Activated naive CD8-positive, alpha-beta T cell treated with anti-CD3 and anti-CD28 coated beads, Interleukin-2, amount 50 U/mL, for 16 hours (primary cell): ENCODE results near the gene RAD51B.

ENCODE experiments used
- DNase-seq: peaks from one replicate; pipeline ENCODE4 v3.0.0-alpha.2; 2020; ENCODE audit warnings: low read depth, low spot score

RAD51B gene

DNA sequence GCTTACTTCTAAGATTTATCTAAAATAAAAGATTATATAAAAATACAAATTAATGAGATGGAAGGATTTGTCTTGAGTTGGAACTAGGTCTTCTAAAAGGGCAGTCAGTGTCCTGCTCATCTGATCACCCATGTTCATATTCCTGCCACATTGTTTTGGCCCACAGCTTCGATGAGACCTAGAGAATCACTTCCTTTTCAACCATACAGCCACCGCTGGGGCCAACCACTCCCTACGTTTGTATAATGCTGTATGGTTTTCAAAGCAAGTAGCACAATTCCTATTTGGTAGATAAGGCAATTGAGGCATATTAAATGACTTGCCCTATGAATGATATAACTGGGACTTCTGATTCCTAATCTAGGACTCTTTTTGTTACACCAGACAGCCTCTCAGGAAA is 723.9 kb downstream of the RAD51B start:
- DNase-seq, result no peak

DNA sequence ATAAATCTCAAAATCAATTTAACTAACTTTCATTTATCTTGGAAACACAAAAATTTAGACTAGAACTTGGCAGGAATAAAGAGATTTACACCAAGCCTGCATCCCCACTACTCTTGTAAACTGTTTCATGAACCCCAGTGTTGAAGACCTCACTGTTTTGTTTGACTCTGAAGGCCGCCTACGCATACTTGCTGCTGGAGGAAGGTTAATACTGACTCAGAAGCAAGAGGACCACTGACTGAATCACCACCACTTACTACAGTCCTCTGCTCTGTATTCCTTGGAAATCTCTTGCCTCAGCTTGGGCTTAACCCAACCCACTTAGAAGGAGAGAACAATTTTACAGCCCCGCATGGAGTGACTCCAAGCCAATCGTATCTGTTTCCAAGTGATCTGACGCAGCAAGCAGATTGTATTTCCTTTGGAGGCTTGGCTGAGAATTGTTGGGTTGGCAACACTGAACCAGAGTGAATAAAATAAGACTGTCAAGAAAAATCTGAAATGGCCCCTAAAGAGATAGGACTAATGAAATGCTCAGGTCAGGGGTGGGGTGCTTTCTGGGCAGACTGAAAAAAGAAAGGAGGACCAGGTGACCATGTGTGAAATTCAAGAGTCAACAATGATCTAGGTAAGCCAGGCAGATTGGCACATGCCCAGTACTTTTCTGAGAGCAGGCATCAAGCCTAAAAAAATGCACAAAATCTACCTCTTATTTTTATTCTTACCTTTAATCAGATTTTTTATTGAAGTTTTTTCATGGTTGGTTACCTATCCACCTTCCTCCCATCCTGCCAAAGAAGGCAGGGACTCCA is 724.7 kb downstream of the RAD51B start:
- DNase-seq, result no peak

GRCh38 chr14:68546839-68547238 is 727.3 kb downstream of the RAD51B start:
- DNase-seq, result no peak

- no peak for DNase-seq
Measured at GRCh38 chr14:68547305-68548193, 728.0 kb downstream of the RAD51B start.

DNA sequence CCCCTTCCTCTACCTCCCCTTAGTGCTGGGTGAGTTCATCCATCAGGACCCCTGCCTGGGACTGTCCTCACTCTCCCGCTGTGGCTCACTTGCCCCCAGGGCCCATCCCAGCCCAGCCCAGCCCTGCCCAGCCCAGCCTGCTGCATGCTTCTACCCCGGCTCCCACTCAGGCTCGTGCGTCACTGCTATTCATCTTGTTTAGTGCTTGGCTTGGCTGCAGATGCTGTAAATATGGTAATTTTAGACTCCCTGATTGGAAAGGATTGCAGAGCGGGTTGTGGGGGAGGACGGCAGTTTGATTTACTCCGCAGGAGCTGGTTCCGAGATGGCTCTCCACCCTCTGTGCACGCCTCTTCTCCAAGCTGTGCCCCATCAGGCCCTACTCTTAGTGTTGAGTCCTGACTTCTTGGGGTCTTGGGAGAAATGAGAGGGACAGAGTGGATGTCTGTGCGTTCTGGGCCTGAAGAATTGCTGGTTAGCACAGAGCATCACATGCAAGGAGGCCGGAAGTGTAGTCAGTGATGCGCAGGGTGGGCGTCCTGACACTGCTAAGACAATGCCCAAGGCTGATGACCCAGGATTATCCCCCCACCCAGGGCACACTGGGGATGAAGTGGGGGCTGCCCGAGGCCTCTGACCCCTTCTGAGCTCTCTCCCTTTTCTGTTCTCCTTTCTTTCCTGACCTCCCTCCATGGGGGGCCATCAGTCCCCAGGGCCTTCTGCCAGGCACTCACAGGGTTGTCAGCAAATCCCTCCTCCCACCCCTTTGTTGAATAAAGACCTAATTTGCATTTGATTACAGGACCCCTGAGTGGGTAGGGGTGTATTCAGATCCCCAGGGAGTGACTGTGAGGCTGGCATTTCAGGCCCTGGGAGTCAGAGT is 728.9 kb downstream of the RAD51B start:
- DNase-seq, result no peak

DNA sequence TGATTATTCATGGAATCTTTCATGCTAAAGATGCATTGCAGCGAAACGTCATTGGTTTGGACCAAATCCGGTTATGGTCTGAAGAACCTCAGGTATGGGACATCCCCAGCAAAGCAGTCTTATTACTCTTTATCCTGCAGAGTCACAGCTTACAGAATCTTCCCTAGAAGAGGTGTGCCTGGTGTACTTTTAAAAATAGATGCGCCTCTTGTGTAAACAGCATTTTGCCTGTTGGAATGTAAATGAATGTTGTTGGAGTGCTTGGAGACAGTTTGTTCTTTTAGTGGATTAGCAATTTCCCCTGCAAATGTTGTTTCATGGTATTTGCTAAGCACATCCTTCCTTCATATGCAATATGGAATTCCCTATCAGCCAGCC is 730.7 kb downstream of the RAD51B start:
- DNase-seq, result no peak

DNA sequence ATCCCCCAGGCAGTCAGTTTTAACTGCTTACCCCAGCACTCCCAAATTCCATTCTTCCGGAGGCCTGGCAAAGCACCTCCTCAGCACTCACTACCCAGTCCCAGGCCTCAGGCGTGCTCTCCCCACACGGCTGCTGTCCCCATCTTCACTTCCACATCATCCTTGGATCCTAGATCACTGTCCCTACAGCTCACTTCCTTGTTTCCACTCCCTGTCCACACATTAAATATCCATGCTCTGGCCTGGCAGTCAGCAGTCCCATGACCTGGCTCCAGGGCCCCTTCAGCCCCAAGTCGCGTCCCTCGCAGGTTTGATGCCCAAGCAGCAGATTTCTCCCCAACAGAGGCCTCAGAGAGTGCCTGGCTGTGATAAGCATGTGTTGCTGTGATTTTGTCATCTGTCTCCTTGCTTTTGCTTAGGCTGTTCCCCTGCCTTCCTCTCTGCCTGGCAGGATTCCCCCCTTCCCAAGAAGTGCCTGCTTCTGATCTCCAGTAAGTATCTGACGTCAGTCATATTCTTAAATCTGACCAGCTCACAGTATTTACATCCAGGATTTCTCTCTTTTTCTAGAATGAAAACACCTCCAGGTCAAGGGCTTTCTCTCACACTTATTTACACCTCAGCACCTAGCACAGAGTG is 731.6 kb downstream of the RAD51B start:
- no peak for DNase-seq

- no peak for DNase-seq
Measured at GRCh38 chr14:68552075-68552474, 732.5 kb downstream of the RAD51B start.

DNA sequence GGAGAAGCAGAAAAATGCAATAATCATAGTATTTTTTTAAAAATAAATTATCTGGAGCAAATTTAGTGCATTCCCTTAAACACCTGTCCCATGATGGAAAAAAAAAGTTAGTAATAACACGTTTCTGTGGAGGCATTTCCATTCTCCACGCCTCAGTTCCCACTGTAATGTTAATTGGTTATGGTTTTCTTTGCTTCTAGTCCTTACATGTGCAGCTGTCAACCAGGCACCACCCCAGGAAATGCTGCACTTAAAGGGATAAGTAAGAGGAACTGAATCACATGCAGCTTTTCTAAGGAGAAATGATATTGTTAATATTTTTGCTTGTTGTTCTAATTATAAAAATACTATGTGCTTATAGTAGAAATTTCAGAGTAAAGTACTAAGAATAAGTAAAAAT is 733.0 kb downstream of the RAD51B start:
- no peak for DNase-seq

GRCh38 chr14:68553311-68553710 is 733.7 kb downstream of the RAD51B start:
- no peak for DNase-seq

- no peak for DNase-seq
Measured at GRCh38 chr14:68554231-68554630, 734.7 kb downstream of the RAD51B start.

DNA sequence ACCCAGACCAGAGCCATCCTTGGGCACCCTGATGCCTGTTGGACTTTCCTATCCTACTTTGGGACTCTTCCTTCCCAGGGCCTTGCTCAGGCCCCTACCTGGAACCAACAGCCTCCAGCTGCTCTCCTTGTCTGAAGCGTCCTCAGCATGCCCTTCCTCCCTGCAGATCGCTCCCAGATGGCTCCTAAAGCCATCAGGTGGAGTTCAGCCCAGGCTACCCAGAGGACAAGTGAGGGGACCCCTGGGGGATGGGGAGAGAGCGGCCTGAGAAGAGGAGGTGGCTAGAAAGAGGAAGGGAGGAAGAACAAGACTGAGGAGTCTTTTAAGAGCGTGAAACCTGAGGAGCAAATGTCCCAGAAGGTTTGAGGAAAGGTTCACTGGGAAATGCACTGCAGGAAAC is 736.7 kb downstream of the RAD51B start:
- no peak for DNase-seq

GRCh38 chr14:68557648-68558047 is 738.1 kb downstream of the RAD51B start:
- DNase-seq, result no peak

GRCh38 chr14:68558096-68558495 is 738.5 kb downstream of the RAD51B start:
- DNase-seq, result no peak

GRCh38 chr14:68559949-68560348 is 740.4 kb downstream of the RAD51B start:
- DNase-seq, result no peak

DNA sequence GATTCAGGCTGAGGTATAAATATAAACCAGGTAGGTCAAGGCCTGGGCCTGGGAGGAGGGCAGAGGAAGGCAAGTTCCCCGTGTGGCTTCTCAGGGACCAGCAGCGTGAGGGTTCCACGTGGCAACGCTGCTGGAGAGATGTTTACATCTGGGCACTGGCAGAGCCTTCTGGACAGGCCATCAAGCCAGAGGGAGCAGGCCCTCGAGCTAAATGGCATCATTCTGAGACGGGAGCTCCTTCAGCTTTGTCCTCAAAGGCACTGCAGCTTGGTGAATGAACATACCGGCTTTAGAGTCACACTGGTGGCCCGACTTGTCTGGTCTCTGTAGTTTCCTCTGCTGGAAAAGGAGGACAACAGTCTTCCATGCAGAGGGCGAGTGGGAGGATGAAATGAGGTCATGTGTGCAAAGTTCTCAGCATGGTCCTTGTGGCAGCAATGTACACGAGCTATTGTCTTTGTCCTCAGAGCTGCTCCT is 742.0 kb downstream of the RAD51B start:
- DNase-seq, result no peak

DNA sequence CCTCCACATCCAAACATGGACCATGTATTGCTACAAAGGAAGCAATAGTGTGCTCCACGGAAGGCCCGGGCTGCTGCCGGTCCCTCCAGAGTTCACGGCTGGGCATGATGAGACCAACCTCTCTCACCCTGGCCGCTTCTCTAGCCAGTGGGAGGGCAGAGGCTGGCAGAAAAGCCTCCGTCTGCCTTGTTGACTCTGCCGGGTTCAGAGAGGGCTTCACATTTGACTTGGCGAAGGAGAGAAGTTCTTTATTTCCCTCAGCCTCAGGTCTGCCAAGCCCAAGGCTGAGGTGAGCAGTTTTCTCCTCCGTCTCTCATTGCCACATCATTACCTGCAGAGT is 743.3 kb downstream of the RAD51B start:
- no peak for DNase-seq

- DNase-seq, result no peak
Measured at GRCh38 chr14:68563251-68564131, 743.9 kb downstream of the RAD51B start.

DNA sequence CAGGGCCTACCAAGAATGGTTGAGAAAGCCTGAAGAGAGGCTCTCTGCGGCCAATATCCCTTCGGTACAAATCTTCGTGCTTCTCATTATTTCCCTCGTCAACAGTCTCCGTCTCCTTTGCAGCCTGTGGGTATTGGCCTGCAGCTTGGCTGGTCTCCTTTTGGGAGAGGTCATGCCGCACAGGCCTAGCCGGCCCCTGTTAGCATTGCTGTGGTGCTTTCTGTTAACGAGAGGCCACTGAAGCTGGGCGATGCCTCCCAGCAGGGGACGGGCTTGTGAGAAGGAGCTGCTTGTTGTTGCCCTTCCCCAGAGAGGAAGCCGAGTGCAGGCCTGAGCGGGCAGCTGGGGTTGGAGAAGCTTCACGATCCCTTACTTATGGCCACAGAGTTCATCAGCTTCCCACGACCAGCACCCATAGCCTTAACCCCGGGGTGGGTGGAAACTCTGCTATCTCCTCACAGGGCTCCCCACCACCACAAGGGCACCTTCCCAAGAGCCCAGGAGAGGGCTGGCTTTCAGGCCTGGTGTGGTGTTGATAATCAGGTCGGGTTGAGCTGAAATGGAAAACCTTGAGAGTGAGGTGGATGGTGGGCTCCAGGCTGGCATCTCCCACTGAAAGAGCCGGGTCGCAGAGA is 744.7 kb downstream of the RAD51B start:
- DNase-seq, result no peak
